Kidney (tissue), 14 donors: ENCODE measurements around the gene KCTD7. TPM values are rescaled to one million over a fixed set of nuclear protein-coding genes. Genes with fewer than 3 reads are reported as not detected.
"Not testable (repeated sequence)": the region's sequence is repeated elsewhere in the genome, so short reads cannot be mapped to it uniquely, and the experiment has no call there.

ENCODE experiments used
- DNase-seq, 5 donors: peaks; one replicate each; pipeline ENCODE4 v3.0.0-alpha.2; 2013 to 2020
- FAIRE-seq: peaks from 2 replicates; lab custom pipeline; 2012; peaks lifted over from hg19 to GRCh38; lab: Jason Lieb, UNC
- H3K27ac ChIP-seq, 2 donors: one replicate each; pipeline ENCODE4 v1.7.0; 2013; ENCODE audit warnings: low read depth in 2 of 2, low read length in 2 of 2, inconsistent platforms in 1 of 2
- H3K27me3 ChIP-seq: one replicate; pipeline ENCODE4 v1.7.1; 2013; ENCODE audit warnings: low read length, inconsistent platforms; ENCODE audit not compliant: control insufficient read depth, insufficient read depth
- H3K36me3 ChIP-seq, 3 donors: one replicate each; pipeline versions ENCODE4 v1.7.0 to v1.7.1; 2013; ENCODE audit warnings: low read length in 3 of 3, control low read depth in 1 of 3, inconsistent platforms in 1 of 3; ENCODE audit not compliant: insufficient read depth in 3 of 3, control insufficient read depth in 2 of 3
- H3K4me1 ChIP-seq, 3 donors: one replicate each; pipeline versions ENCODE4 v1.7.0 to v1.7.1; 2013; ENCODE audit warnings: low read length in 3 of 3, inconsistent platforms in 1 of 3, low read depth in 1 of 3; ENCODE audit not compliant: control insufficient read depth in 2 of 3, insufficient read depth in 2 of 3
- H3K4me3 ChIP-seq, 3 donors: one replicate each; pipeline versions ENCODE4 v1.7.0 to v1.8.1; 2013; ENCODE audit warnings: low read length in 3 of 3, control low read depth in 1 of 3, inconsistent platforms in 1 of 3
- H3K9ac ChIP-seq, 3 donors: one replicate each; pipeline versions ENCODE4 v1.7.0 to v1.7.1; 2013; ENCODE audit warnings: low read length in 3 of 3, control low read depth in 1 of 3, inconsistent platforms in 1 of 3
- H3K9me3 ChIP-seq, 3 donors: one replicate each; pipeline versions ENCODE4 v1.7.0 to v1.7.1; 2013; ENCODE audit warnings: low read length in 3 of 3, control low read depth in 1 of 3, inconsistent platforms in 1 of 3; ENCODE audit not compliant: control insufficient read depth in 2 of 3, insufficient read depth in 1 of 3
- intact Hi-C: fragments of 100-400 bp; cut with DNase I; formaldehyde crosslinking; loops from one replicate; pipeline ENCODE4 v1.11.1; 2022
- polyA plus RNA-seq: library from polyadenylated mRNA; stranded (reverse); fragments of 350-450 nt; fragmentation: Illumina TruSeq; extraction: RNeasy Lipid Tissue Mini Kit (QIAGEN cat#74804); gene quantifications from one replicate; pipeline ENCODE4 v1.2.3, GENCODE V29; 2014; ENCODE audit warnings: low read depth, low replicate concordance; ENCODE audit not compliant: insufficient read depth
- total RNA-seq: library from RNA; stranded (reverse); fragmentation: NEBNext Ultra II Directional; extraction: Animal tissue kit (Norgen Biotek cat#: 25700); gene quantifications from one replicate; pipeline ENCODE4 v1.2.1, GENCODE V29; 2021
- TF ChIP-seq, protein P1 (sequence below): IDR thresholded peaks from 3 replicates; pipeline ENCODE4 v1.5.1; 2012; ENCODE audit warnings: mild to moderate bottlenecking, moderate library complexity, borderline replicate concordance; ENCODE audit not compliant: insufficient read depth; ENCODE audit errors: extremely low read depth
- donor health status: control.
- donor health status: control.
- donor health status: control.
- donor health status: control.
- donor health status: control.
- donor health status: DM: yes; HTN: yes; CAD: no.
- donor health status: Normal renal cell carcinoma (clear cell type).

The KCTD7 gene
- total and polyA plus RNA-seq, 2 donors from 2014 or later = 7.2 to 12.4 TPM

DNA sequence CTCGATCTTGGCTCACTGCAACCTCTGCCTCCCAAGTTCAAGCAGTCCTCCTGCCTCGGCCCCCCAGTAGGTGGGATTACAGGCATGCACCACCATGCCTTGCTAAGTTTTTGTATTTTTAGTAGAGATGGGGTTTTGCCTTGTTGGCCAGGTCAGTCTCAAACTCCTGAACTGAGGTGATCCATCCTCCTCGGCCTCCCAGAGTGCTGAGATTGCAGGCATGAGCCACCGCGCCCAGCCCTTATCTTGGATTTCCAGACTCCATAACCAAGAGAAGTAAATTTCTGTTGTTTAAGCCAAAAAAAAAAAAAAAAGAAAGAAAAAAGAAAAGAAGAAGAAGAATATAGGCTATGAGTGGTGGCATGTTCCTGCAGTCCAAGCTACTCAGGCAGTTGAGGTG is 58.5 kb downstream of the KCTD7 start:
- no peaks in the 10 kb centered on the region for H3K36me3 ChIP-seq
- no peak overlapping the region for H3K27ac ChIP-seq
- H3K4me1 ChIP-seq = no peaks in the 10 kb centered on the region
- no peak overlapping the region for H3K9ac ChIP-seq
- FAIRE-seq (no peak), DNase-seq (peak in 1 of 5 donors; percentile 39)
- TF ChIP-seq, protein P1, sequence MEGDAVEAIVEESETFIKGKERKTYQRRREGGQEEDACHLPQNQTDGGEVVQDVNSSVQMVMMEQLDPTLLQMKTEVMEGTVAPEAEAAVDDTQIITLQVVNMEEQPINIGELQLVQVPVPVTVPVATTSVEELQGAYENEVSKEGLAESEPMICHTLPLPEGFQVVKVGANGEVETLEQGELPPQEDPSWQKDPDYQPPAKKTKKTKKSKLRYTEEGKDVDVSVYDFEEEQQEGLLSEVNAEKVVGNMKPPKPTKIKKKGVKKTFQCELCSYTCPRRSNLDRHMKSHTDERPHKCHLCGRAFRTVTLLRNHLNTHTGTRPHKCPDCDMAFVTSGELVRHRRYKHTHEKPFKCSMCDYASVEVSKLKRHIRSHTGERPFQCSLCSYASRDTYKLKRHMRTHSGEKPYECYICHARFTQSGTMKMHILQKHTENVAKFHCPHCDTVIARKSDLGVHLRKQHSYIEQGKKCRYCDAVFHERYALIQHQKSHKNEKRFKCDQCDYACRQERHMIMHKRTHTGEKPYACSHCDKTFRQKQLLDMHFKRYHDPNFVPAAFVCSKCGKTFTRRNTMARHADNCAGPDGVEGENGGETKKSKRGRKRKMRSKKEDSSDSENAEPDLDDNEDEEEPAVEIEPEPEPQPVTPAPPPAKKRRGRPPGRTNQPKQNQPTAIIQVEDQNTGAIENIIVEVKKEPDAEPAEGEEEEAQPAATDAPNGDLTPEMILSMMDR = no peak
- H3K27me3 ChIP-seq = no peaks in the 10 kb centered on the region
- H3K9me3 ChIP-seq = peaks cover 0 to 2% (median 0%) of the 10 kb centered on the region in 3 donors
- H3K4me3 ChIP-seq = no peak overlapping the region
- intact Hi-C loops = no loop called here

DNA sequence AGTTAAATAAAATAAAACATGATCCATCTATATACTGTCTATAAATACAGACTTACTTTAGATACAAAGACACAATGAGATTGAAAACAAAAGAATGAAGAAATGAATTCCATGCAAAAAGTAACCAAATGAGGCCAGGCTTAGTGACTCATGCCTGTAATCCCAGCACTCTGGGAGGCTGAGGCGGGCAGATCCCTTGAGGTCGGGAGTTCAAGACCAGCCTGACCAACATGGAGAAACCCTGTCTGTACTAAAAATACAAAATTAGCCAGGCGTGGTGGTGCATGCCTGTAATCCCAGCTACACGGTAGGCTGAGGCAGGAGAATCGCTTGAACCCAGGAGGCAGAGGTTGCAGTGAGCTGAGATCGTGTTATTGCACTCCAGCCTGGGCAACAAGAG is 59.0 kb downstream of the KCTD7 start:
- H3K27me3 ChIP-seq, H3K27ac ChIP-seq, H3K4me1 ChIP-seq, DNase-seq, H3K9me3 ChIP-seq, H3K9ac ChIP-seq, H3K4me3 ChIP-seq, FAIRE-seq, H3K36me3 ChIP-seq, intact Hi-C loops: not testable (repeated sequence)

DNA sequence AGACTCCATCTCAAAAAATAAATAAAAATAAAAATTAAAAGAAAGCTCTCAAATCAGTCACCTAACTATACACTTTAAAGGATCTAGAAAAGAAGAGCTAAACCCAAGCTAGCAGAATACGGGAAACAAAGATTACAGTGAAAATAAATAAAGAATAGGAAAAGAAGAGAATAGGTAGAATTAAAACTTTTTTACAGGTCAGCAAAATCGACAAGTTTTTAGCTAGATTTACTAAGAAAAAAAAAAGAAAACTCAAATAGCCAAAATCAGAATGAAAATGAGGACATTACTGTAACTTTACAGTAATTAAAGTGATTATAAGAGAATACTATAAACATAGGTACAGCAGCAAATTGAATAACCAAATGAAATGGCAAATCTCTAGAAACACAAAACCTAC is 60.4 kb downstream of the KCTD7 start:
- TF ChIP-seq, protein P1 = no peak
- Histone ChIP-seq H3K4me1 (no peaks in the 10 kb centered on the region), H3K4me3 (no peak overlapping the region), H3K27me3 (no peaks in the 10 kb centered on the region), H3K9me3 (peaks cover 0 to 2% (median 0%) of the 10 kb centered on the region in 3 donors), H3K9ac (no peak overlapping the region), H3K27ac (no peak overlapping the region), H3K36me3 (no peaks in the 10 kb centered on the region)
- intact Hi-C loops = no loop called here
- FAIRE-seq (no peak), DNase-seq (no peak)

DNA sequence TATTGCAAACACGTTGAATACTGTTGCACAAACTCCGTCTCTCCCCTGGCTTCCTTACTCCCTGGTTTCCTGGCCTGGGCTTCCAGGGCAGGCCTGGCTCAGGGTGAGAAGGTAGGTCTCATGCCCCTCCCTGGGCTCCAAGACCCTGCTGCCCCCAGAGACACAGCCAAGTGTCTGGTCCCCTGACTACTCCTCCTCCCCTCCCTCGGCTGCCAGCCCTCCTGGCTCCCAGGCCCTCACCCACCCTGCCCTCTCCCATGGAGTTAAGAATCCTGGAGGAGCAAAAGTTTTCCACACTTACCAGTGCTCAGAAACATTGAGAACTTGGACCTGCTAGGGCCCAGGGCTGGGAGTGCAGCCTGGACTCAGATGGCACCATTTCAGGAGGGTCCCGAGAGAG is 64.7 kb downstream of the KCTD7 start:
- no peaks in the 10 kb centered on the region for H3K27me3 ChIP-seq
- TF ChIP-seq, protein P1 = no peak
- intact Hi-C loops = no loop called here
- no peak overlapping the region for H3K4me3 ChIP-seq
- peak overlapping the region in 1 of 2 donors; percentile 22 for H3K27ac ChIP-seq
- no peaks in the 10 kb centered on the region for H3K9me3 ChIP-seq
- no peak for DNase-seq
- H3K9ac ChIP-seq = no peak overlapping the region
- H3K4me1 ChIP-seq = no peaks in the 10 kb centered on the region
- H3K36me3 ChIP-seq = no peaks in the 10 kb centered on the region
- FAIRE-seq = no peak

Other genes starting within 250 kb of the KCTD7 start
- 26.8 TPM for gene RABGEF1, start 111.9 kb downstream of the KCTD7 start, total RNA-seq
- gene RABGEF1, start 111.9 kb downstream of the KCTD7 start, polyA plus RNA-seq = 12.8 TPM